Measurements from ENCODE around the gene TGFA.

- TF ChIP-seq POLR2A (IDR thresholded peaks at IDR 0.05; ENCODE audit: low read length) (no peak), EP300 (IDR thresholded peaks at IDR 0.05) (no peak), SMC3 (IDR thresholded peaks at IDR 0.05) (no peak), REST (IDR thresholded peaks at IDR 0.05) (no peak), PBX3 (IDR thresholded peaks at IDR 0.05) (no peak), MYC (IDR thresholded peaks at IDR 0.05; ENCODE audit: borderline replicate concordance, low read length) (no peak), ESRRA (IDR thresholded peaks at IDR 0.05; ENCODE audit: borderline replicate concordance, low read length) (no peak)
These were observed 136.6 kb downstream of the TGFA start for GRCh38 chr2:70417011-70417410.
